Endodermal cell (in vitro differentiated cells): ENCODE measurements around the gene NRAP. TPM values are rescaled to one million over a fixed set of nuclear protein-coding genes. Genes with fewer than 3 reads are reported as not detected.
"Not testable (repeated sequence)": the region's sequence is repeated elsewhere in the genome, so short reads cannot be mapped to it uniquely, and the experiment has no call there.

Source experiments
- DNase-seq: peaks from one replicate; pipeline ENCODE4 v3.0.0-alpha.2; 2017
- H3K27ac ChIP-seq: 2 replicates; pipeline ENCODE4 v1.5.1; 2013; ENCODE audit warnings: mild to moderate bottlenecking, low read depth, low read length, moderate library complexity
- H3K27me3 ChIP-seq: 2 replicates; pipeline ENCODE4 v1.6.1; 2013; ENCODE audit warnings: mild to moderate bottlenecking, low read length, moderate library complexity; ENCODE audit not compliant: insufficient read depth, control insufficient read depth, poor library complexity, severe bottlenecking
- H3K36me3 ChIP-seq: 2 replicates; pipeline ENCODE4 v1.7.0; 2013; ENCODE audit warnings: mild to moderate bottlenecking, low read length, moderate library complexity; ENCODE audit not compliant: control insufficient read depth, insufficient read depth
- H3K4me1 ChIP-seq: one replicate; pipeline ENCODE4 v1.7.0; 2013; ENCODE audit warnings: low read length; ENCODE audit not compliant: control insufficient read depth, insufficient read depth
- H3K4me3 ChIP-seq: 2 replicates; pipeline ENCODE4 v1.5.1; 2013; ENCODE audit warnings: mild to moderate bottlenecking, low read length, moderate library complexity
- H3K9ac ChIP-seq: 2 replicates; pipeline ENCODE4 v1.6.1; 2013; ENCODE audit warnings: mild to moderate bottlenecking, low read length, moderate library complexity; ENCODE audit not compliant: poor library complexity, severe bottlenecking; ENCODE audit errors: extremely low read depth
- H3K9me3 ChIP-seq: 2 replicates; pipeline ENCODE4 v1.6.1; 2013; ENCODE audit warnings: mild to moderate bottlenecking, low read length, moderate library complexity; ENCODE audit not compliant: control insufficient read depth
- H3K27ac Mint-ChIP-seq: 2 replicates; pipeline ENCODE4 v1.8.0; 2020; ENCODE audit warnings: mixed read lengths
- H3K27me3 Mint-ChIP-seq: 2 replicates; pipeline ENCODE4 v1.8.0; 2021; ENCODE audit warnings: mild to moderate bottlenecking, mixed read lengths; ENCODE audit not compliant: insufficient read depth
- H3K36me3 Mint-ChIP-seq: 2 replicates; pipeline ENCODE4 v1.8.0; 2020; ENCODE audit warnings: low read depth, mixed read lengths
- H3K4me1 Mint-ChIP-seq: 2 replicates; pipeline ENCODE4 v1.8.0; 2020; ENCODE audit warnings: mixed read lengths
- H3K4me3 Mint-ChIP-seq: 2 replicates; pipeline ENCODE4 v1.8.0; 2020; ENCODE audit warnings: mild to moderate bottlenecking, moderate library complexity, mixed read lengths
- H3K9me3 Mint-ChIP-seq: 2 replicates; pipeline ENCODE4 v1.8.0; 2020; ENCODE audit warnings: mild to moderate bottlenecking, mixed read lengths
- WGBS, 2 experiments: methylation state at CpG; one replicate each; pipeline versions ENCODE4 v1.1.5 to v1.1.7; 2013; ENCODE audit warnings: missing lambda C conversion rate in 2 of 2, mixed read lengths in 1 of 2; ENCODE audit not compliant: insufficient coverage in 1 of 2, insufficient read length in 1 of 2; 5-methylcytosine and 5-hydroxymethylcytosine counted together
- total RNA-seq, 2 donors: library from RNA; stranded (reverse); fragmentation: NEBNext Ultra II Directional in 1 of 2; extraction: Animal tissue kit (Norgen Biotek cat#: 25700) in 1 of 2; gene quantifications; 2 replicates in 1 of 2; 3 replicates in 1 of 2; pipeline ENCODE4 v1.2.1, GENCODE V29; 2021
- TF ChIP-seq, protein P1 (sequence below): fragments of 200-600 bp; sonication (generic); conservative IDR thresholded peaks from 2 replicates; pipeline ENCODE4 v1.5.0; 2021; ENCODE audit warnings: antibody characterized with exemption, mild to moderate bottlenecking

The NRAP gene
- total RNA-seq, 2 donors from 2014 or later: 0.09 to 0.11 TPM

DNA sequence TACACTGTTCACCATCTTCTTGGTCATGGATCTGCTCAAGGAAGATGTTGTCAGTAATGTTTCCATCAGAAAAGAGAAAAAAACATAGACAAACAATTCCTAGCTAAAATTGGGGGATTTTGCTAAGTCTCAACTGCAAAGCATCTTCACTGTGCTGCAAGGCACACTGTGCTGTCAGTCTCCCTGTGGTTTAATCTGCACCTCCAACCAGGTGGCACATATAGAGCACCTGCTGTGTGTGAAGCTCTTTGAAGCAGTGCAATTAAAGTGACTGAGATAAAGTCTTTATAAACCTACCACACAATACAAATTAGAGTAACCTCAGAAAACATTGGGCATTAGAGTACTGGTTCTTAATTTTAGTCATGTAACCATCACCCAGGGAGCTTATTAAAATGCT lies 6.3 kb downstream of the NRAP start:
- H3K4me3 Mint-ChIP-seq: no peak overlapping the region
- H3K36me3 Mint-ChIP-seq: no peaks in the 10 kb centered on the region
- Histone ChIP-seq H3K9ac (no peak overlapping the region), H3K9me3 (no peaks in the 10 kb centered on the region), H3K27me3 (no peaks in the 10 kb centered on the region), H3K4me1 (peaks cover 6% of the 10 kb centered on the region), H3K4me3 (no peak overlapping the region), H3K36me3 (no peaks in the 10 kb centered on the region), H3K27ac (no peak overlapping the region)
- peaks cover 30% of the 10 kb centered on the region for H3K4me1 Mint-ChIP-seq
- TF ChIP-seq, protein P1, sequence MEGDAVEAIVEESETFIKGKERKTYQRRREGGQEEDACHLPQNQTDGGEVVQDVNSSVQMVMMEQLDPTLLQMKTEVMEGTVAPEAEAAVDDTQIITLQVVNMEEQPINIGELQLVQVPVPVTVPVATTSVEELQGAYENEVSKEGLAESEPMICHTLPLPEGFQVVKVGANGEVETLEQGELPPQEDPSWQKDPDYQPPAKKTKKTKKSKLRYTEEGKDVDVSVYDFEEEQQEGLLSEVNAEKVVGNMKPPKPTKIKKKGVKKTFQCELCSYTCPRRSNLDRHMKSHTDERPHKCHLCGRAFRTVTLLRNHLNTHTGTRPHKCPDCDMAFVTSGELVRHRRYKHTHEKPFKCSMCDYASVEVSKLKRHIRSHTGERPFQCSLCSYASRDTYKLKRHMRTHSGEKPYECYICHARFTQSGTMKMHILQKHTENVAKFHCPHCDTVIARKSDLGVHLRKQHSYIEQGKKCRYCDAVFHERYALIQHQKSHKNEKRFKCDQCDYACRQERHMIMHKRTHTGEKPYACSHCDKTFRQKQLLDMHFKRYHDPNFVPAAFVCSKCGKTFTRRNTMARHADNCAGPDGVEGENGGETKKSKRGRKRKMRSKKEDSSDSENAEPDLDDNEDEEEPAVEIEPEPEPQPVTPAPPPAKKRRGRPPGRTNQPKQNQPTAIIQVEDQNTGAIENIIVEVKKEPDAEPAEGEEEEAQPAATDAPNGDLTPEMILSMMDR: no peak
- no peaks in the 10 kb centered on the region for H3K9me3 Mint-ChIP-seq
- peaks cover 4% of the 10 kb centered on the region for H3K27me3 Mint-ChIP-seq
- DNase-seq: peak; percentile 56
- no peak overlapping the region for H3K27ac Mint-ChIP-seq

GRCh38 chr10:113656896-113657295 lies 6.9 kb downstream of the NRAP start:
- Mint-ChIP-seq H3K4me3 (no peak overlapping the region), H3K27ac (no peak overlapping the region), H3K9me3 (no peaks in the 10 kb centered on the region), H3K27me3 (peaks cover 4% of the 10 kb centered on the region), H3K4me1 (peaks cover 30% of the 10 kb centered on the region), H3K36me3 (no peaks in the 10 kb centered on the region)
- TF ChIP-seq, protein P1: no peak
- Histone ChIP-seq H3K4me1 (peaks cover 6% of the 10 kb centered on the region), H3K4me3 (no peak overlapping the region), H3K27me3 (no peaks in the 10 kb centered on the region), H3K36me3 (no peaks in the 10 kb centered on the region), H3K27ac (no peak overlapping the region), H3K9ac (no peak overlapping the region), H3K9me3 (no peaks in the 10 kb centered on the region)
- DNase-seq: no peak
- WGBS, 2 experiments: 71 to 85% methylated on average over 1 to 2 of the region's 2 CpGs

- not testable (repeated sequence) for H3K27ac Mint-ChIP-seq, H3K9me3 Mint-ChIP-seq, H3K4me3 Mint-ChIP-seq, H3K9me3 ChIP-seq, H3K27me3 Mint-ChIP-seq, H3K36me3 Mint-ChIP-seq, H3K27ac ChIP-seq, H3K4me1 ChIP-seq, H3K4me3 ChIP-seq, H3K9ac ChIP-seq, H3K27me3 ChIP-seq, H3K36me3 ChIP-seq, DNase-seq
- H3K4me1 Mint-ChIP-seq: peaks cover 13% of the 10 kb centered on the region
- WGBS, 2 experiments: 100% methylated on average over 3 of the region's 3 CpGs; no CpG with 5 or more reads in 1 of the 2 experiments
Measured at GRCh38 chr10:113652456-113652855, 11.4 kb downstream of the NRAP start.

DNA sequence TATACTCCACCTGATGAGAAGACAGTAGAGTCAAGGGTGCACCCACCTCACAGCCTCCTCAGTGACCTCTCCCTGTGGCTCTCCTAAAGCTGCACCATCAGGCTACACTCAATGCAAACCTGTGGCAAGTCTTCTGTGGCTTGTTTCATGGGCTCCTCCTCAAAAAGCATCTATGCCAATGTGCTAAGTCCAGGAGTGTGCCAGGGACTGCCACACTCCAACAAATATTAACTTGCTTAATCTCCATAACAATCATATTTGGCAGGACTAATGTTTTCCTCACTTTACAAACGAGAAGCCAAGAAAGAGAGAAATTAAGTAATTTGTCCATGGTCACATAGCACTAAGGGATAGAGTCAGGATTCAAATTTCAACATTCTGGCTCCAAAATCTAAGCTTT lies 11.9 kb downstream of the NRAP start:
- Histone ChIP-seq H3K27me3 (no peaks in the 10 kb centered on the region), H3K9me3 (no peaks in the 10 kb centered on the region), H3K9ac (no peak overlapping the region), H3K36me3 (no peaks in the 10 kb centered on the region), H3K27ac (no peak overlapping the region), H3K4me1 (no peaks in the 10 kb centered on the region), H3K4me3 (no peak overlapping the region)
- WGBS, 2 experiments: 88 to 89% methylated on average over 1 of the region's 1 CpG
- peaks cover 8% of the 10 kb centered on the region for H3K4me1 Mint-ChIP-seq
- TF ChIP-seq, protein P1: no peak
- H3K27ac Mint-ChIP-seq: no peak overlapping the region
- no peaks in the 10 kb centered on the region for H3K36me3 Mint-ChIP-seq
- no peak for DNase-seq
- H3K27me3 Mint-ChIP-seq: peaks cover 9% of the 10 kb centered on the region
- H3K4me3 Mint-ChIP-seq: no peak overlapping the region
- H3K9me3 Mint-ChIP-seq: no peaks in the 10 kb centered on the region
